ENCODE data around the gene SPATA20.

The SPATA20 gene

DNA sequence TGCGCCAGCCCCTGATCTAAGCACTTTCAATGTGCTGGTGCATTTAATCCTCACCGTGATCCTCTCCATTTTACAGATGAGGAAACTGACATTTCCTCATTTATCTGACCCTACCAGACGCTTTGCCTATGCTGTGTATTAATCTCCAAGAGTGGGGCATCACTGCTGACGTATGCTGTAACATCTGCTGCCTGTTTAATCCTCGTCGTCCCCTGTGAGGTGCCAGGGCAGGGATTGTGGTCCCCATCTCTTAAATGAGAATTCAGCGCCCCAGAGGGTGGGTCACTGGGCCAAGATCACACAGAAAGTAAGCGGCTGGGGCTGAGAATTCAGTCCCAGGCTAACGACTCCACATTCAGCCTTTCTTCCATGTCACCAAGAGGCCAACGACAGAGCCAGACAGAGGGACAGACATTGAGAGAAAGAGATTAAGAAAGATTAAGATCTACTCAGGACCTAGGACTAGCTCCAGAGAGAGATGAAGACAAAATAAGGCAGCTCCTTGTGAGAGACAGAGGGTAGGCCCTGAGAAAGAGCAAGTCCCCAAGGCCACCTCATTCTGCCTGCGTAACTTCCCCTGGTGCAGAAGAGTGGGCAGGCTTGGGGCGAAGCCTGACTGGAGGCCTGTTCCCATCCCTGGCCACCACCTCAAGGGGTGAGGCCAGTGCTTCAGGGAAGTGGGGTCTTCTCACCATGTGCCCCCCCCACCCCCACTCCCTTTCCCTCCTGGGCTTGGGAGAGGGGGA lies 27.1 kb downstream of the SPATA20 start:
- DNase-seq (ENCODE audit: low spot score), result no peak
- TF ChIP-seq CTCF (IDR thresholded peaks at IDR 0.05; ENCODE audit: extremely low read depth, missing control alignments), result no peak

- no peak for TF ChIP-seq CTCF (IDR thresholded peaks at IDR 0.05; ENCODE audit: extremely low read depth, missing control alignments)
- DNase-seq (ENCODE audit: low spot score), result no peak
Observed at GRCh38 chr17:50575581-50576210, 28.7 kb downstream of the SPATA20 start.

GRCh38 chr17:50576864-50577263 lies 29.9 kb downstream of the SPATA20 start:
- no peak for DNase-seq (ENCODE audit: low spot score)
- no peak for TF ChIP-seq CTCF (IDR thresholded peaks at IDR 0.05; ENCODE audit: extremely low read depth, missing control alignments)

- no peak for TF ChIP-seq CTCF (IDR thresholded peaks at IDR 0.05; ENCODE audit: extremely low read depth, missing control alignments)
- no peak for DNase-seq (ENCODE audit: low spot score)
Observed at GRCh38 chr17:50577451-50577954, 30.5 kb downstream of the SPATA20 start.

- DNase-seq (ENCODE audit: low spot score), result no peak
- no peak for TF ChIP-seq CTCF (IDR thresholded peaks at IDR 0.05; ENCODE audit: extremely low read depth, missing control alignments)
Observed at GRCh38 chr17:50578173-50578572, 31.2 kb downstream of the SPATA20 start.

DNA sequence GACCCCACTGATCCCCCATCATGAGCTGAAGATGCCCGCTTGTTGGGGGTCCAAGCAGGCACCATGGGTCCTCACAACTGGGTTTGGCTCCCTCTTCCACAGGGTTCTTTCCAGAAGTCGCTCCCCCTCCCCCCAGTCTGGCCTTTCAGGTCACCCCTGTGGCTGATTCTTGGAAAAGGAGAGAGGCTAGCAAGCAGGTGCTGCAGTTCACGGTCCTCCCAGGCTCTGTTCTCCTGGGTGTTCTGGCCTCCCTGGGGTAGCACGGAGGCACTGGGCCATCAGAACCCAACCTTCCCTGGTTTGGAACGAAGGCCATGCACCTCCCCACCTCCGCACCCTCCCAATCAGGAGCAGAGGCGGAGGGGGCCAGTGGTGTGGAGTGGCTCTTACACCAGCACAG lies 32.4 kb downstream of the SPATA20 start:
- no peak for DNase-seq (ENCODE audit: low spot score)
- TF ChIP-seq CTCF (IDR thresholded peaks at IDR 0.05; ENCODE audit: extremely low read depth, missing control alignments), result no peak

GRCh38 chr17:50580646-50581045 lies 33.7 kb downstream of the SPATA20 start:
- no peak for DNase-seq (ENCODE audit: low spot score)
- no peak for TF ChIP-seq CTCF (IDR thresholded peaks at IDR 0.05; ENCODE audit: extremely low read depth, missing control alignments)

All from GM20000 (cell line).